Gastroesophageal sphincter (tissue), 4 donors: Measurements from ENCODE around the gene NT5DC1. TPM values are rescaled to one million over a fixed set of nuclear protein-coding genes. Genes with fewer than 3 reads are reported as not detected.

Source experiments
- ATAC-seq: fragments of 150-250 bp; one replicate; pipeline ENCODE4 v1.9.1; 2016; ENCODE audit warnings: mild to moderate bottlenecking, moderate library complexity
- H3K27ac ChIP-seq, 4 donors: fragments of 200-600 bp; sonication (generic) in 3 of 4; 1 replicate in 3 of 4; 2 replicates in 1 of 4; pipeline ENCODE4 v1.5.1; 2016 to 2019
- H3K27me3 ChIP-seq: fragments of 200-600 bp; sonication (generic); one replicate; pipeline ENCODE4 v1.5.1; 2019
- H3K36me3 ChIP-seq, 2 donors: fragments of 200-600 bp; sonication (generic); one replicate each; pipeline ENCODE4 v1.5.1; 2019; ENCODE audit warnings: control low read depth in 1 of 2
- H3K4me1 ChIP-seq, 3 donors: fragments of 200-600 bp; sonication (generic); 1 replicate in 2 of 3; 2 replicates in 1 of 3; pipeline ENCODE4 v1.5.1; 2016 to 2019; ENCODE audit warnings: control low read depth in 2 of 3
- H3K4me3 ChIP-seq, 2 donors: fragments of 200-600 bp; sonication (generic); one replicate each; pipeline ENCODE4 v1.5.1; 2019; ENCODE audit warnings: mild to moderate bottlenecking in 1 of 2, moderate library complexity in 1 of 2
- H3K9me3 ChIP-seq, 3 donors: fragments of 200-600 bp; sonication (generic); one replicate each; pipeline ENCODE4 v1.5.1; 2017 to 2019; ENCODE audit warnings: control low read depth in 2 of 3
- CTCF ChIP-seq, 4 experiments: fragments of 200-600 bp in 2 of 4; fragments of 450-650 bp in 2 of 4; sonication (generic) in 1 of 4; IDR thresholded peaks; one replicate each; pipeline ENCODE4 v1.5.1; 2017 to 2019; ENCODE audit warnings: antibody characterized with exemption in 4 of 4, mild to moderate bottlenecking in 2 of 4, moderate library complexity in 2 of 4
- EP300 ChIP-seq: sonication (generic); formaldehyde crosslinking; IDR thresholded peaks from one replicate; pipeline ENCODE4 v1.6.1; 2017; ENCODE audit warnings: antibody characterized with exemption, mild to moderate bottlenecking
- POLR2A ChIP-seq, 2 donors: fragments of 450-650 bp; IDR thresholded peaks; one replicate each; pipeline ENCODE4 v1.6.1; 2017; ENCODE audit warnings: antibody characterized with exemption in 2 of 2, mild to moderate bottlenecking in 2 of 2, moderate library complexity in 1 of 2
- POLR2AphosphoS5 ChIP-seq: sonication (generic); formaldehyde crosslinking; IDR thresholded peaks from one replicate; pipeline ENCODE4 v1.6.1; 2017; ENCODE audit warnings: antibody characterized with exemption
- WGBS, 2 donors: methylation state at CpG; one replicate each; pipeline ENCODE4 v1.1.5; 2018; ENCODE audit warnings: low coverage in 1 of 2; 5-methylcytosine and 5-hydroxymethylcytosine counted together
- total RNA-seq, 4 donors: library from RNA; depleted of rRNA; stranded (reverse); fragments of >200 nt; gene quantifications; one replicate each; pipeline ENCODE4 v1.1.0, GENCODE V29; 2016

The NT5DC1 gene
- total RNA-seq, 4 donors from 2014 or later: 7.1 to 17.4 (median 12.6) TPM

DNA sequence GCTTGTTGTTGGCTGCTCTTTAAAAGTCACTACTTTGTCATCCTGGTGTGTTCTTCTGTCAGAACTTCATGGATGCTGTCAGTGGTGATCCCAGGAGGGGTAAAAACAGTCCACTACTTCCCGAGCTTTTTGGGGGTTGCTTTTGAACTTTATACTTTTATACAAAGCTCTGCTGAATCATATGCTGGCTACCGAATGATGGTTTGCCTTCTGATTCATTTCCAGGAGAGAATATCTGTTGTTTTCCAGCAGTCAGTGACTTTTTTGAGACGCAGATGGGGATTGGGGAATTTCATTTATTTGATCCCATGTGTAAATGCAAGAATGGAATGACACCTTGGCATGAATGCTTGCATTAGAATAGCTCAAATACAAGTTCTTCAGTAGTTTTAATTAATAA, 58.0 kb downstream of the NT5DC1 start:
- 18 to 29% methylated on average over 2 to 3 of the region's 3 CpGs for WGBS, 2 donors
- Histone ChIP-seq H3K27ac (no peak overlapping the region), H3K4me1 (peaks cover 0 to 6% (median 0%) of the 10 kb centered on the region in 3 donors), H3K36me3 (no peaks in the 10 kb centered on the region), H3K4me3 (no peak overlapping the region), H3K9me3 (no peaks in the 10 kb centered on the region), H3K27me3 (no peaks in the 10 kb centered on the region)
- no peak for ATAC-seq
- TF ChIP-seq POLR2A (IDR thresholded peaks at IDR 0.05) (no peak), EP300 (no peak), POLR2AphosphoS5 (no peak), CTCF (IDR thresholded peaks at IDR 0.05) (no peak)

DNA sequence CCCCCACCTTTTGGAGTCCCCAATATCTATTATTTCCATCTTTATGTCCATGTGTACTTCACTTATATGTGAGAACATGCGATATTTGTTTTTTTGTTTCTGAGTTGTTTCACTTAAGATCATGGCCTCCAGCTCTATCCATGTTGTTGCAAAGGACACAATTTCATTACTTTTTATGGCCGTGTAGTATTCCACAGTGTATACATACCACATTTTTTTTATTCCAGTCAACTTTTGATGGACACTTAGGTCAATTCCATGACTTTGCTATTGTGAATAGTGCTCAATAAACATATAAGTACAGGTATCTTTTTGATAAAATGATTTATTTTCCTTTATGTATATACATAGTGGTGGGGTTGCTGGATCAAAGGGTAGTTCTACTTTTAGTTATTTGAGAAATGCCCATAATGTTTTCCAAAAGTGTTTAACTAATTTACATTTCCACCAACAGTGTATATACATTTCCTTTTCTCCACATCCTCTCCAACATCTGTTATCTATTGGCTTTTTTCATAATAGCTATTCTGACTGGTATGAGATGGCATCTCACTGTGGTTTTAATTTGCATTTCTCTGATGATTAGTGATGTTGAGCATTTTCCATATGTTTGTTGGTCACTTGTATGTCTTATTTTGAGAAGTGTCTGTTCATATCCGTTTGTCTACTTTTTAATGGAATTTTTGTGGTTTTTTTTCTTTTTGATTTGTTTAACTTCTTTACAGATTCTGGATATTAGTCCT, 59.3 kb downstream of the NT5DC1 start:
- TF ChIP-seq EP300 (no peak), POLR2AphosphoS5 (no peak), POLR2A (IDR thresholded peaks at IDR 0.05) (no peak), CTCF (IDR thresholded peaks at IDR 0.05) (no peak)
- no peak overlapping the region for H3K27ac ChIP-seq
- 89 to 100% methylated on average over 2 to 3 of the region's 3 CpGs for WGBS, 2 donors
- no peaks in the 10 kb centered on the region for H3K27me3 ChIP-seq
- peaks cover 0 to 6% (median 0%) of the 10 kb centered on the region in 3 donors for H3K4me1 ChIP-seq
- no peak overlapping the region for H3K4me3 ChIP-seq
- ATAC-seq: no peak
- no peaks in the 10 kb centered on the region for H3K36me3 ChIP-seq
- peaks cover 0 to 3% (median 0%) of the 10 kb centered on the region in 3 donors for H3K9me3 ChIP-seq

DNA sequence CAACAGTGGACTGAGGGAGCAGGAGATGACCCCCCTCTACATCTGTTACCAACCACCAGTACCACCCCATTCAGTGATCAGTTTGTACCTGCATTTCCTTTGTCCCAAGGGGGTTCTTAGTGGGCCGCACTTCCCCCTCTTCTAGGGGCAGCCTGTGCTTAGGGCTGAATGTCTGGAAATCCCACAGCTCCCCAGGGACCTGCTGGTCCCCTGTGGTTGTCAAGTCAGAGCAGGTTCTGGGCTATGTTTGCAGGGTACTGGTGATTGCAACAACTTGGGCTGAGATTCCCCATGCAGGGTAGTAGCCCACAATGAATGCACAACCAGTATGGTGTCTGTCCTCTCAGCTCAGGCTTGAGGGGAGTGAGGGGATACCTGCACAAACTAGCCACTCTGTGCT, 64.9 kb downstream of the NT5DC1 start:
- no peak for ATAC-seq
- no peaks in the 10 kb centered on the region for H3K27me3 ChIP-seq

DNA sequence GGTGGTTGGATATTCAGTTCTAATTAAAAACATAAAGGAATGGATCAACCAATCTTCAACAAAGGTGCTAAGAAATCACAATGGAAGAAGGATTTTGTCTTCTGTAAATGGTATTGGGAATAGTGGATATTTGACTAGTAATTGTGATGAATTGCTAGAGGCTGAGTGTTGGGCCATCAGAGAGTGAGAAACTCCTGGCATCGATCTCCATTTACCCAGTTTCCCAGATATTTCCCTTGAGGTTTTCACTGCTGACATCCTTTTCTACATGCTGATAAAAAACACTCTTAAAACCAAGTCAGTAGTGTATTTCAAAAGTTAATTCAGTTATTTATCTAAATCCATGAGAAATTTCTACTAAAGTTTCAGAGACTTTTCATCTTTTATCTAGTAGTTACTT, 65.7 kb downstream of the NT5DC1 start:
- Histone ChIP-seq H3K4me1 (peaks cover 0 to 13% (median 0%) of the 10 kb centered on the region in 3 donors), H3K4me3 (no peak overlapping the region), H3K9me3 (peaks cover 0 to 11% (median 0%) of the 10 kb centered on the region in 3 donors), H3K27me3 (no peaks in the 10 kb centered on the region), H3K27ac (peak overlapping the region in 3 of 4 donors; percentile 14 to 44 (median 39)), H3K36me3 (no peaks in the 10 kb centered on the region)
- ATAC-seq: no peak
- TF ChIP-seq POLR2A (IDR thresholded peaks at IDR 0.05) (no peak), EP300 (no peak), CTCF (IDR thresholded peaks at IDR 0.05) (no peak), POLR2AphosphoS5 (no peak)
- WGBS, 2 donors: 60 to 63% methylated on average over 1 of the region's 1 CpG

More for the DNA sequence above, 64.9 kb downstream of the NT5DC1 start:
- no peak overlapping the region for H3K4me3 ChIP-seq
- H3K9me3 ChIP-seq: peaks cover 0 to 11% (median 0%) of the 10 kb centered on the region in 3 donors
- H3K4me1 ChIP-seq: peaks cover 0 to 13% (median 0%) of the 10 kb centered on the region in 3 donors
- H3K27ac ChIP-seq: no peak overlapping the region
- TF ChIP-seq POLR2A (IDR thresholded peaks at IDR 0.05) (no peak), POLR2AphosphoS5 (no peak), CTCF (IDR thresholded peaks at IDR 0.05) (no peak), EP300 (no peak)
- no CpG with 5 or more reads among the region's 1 CpG for WGBS, 2 donors
- H3K36me3 ChIP-seq: no peaks in the 10 kb centered on the region

DNA sequence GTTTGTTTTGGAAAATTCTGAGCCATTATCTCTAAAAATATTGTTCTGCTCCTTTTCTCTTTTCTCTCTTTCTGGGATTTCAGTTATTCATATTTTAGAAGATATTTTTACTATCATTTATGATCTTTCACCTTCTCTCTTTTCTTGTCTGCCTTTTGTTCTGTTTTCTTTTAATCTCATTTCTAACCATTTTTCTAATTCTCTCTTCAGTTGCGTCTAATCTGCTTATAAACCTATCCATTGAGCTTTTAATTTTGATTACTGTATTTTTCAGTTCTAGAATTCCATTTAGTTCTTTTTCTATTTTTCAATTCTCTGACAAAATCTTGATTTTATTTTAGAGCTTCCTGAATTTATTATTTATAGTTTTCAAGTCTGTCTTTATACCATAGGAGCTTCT, 67.5 kb downstream of the NT5DC1 start:
- ATAC-seq: no peak
- peaks cover 0 to 13% (median 0%) of the 10 kb centered on the region in 3 donors for H3K4me1 ChIP-seq
- peaks cover 0 to 11% (median 0%) of the 10 kb centered on the region in 3 donors for H3K9me3 ChIP-seq
- no peaks in the 10 kb centered on the region for H3K27me3 ChIP-seq
- WGBS, 2 donors: 86 to 100% methylated on average over 1 of the region's 1 CpG
- H3K36me3 ChIP-seq: no peaks in the 10 kb centered on the region
- TF ChIP-seq POLR2AphosphoS5 (no peak), EP300 (no peak), CTCF (IDR thresholded peaks at IDR 0.05) (no peak), POLR2A (IDR thresholded peaks at IDR 0.05) (no peak)
- H3K27ac ChIP-seq: no peak overlapping the region
- H3K4me3 ChIP-seq: no peak overlapping the region
